Stimulated activated CD4-positive, alpha-beta T cell treated with anti-CD3 and anti-CD28 coated beads, Interleukin-1b, Interleukin-23, amount 100 ng/mL, for 4 hours (primary cell): ENCODE data around the gene PKDREJ.

Experiments used
- DNase-seq, 2 donors: peaks; one replicate each; pipeline ENCODE4 v3.0.0-alpha.2; 2020; ENCODE audit warnings: low read depth in 2 of 2

Gene PKDREJ

GRCh38 chr22:46290121-46290842 is 27.1 kb upstream of the PKDREJ start:
- DNase-seq, result no peak

- DNase-seq, result no peak
Observed at GRCh38 chr22:46289244-46289891, 26.2 kb upstream of the PKDREJ start.

- no peak for DNase-seq
Observed at GRCh38 chr22:46288846-46289243, 25.7 kb upstream of the PKDREJ start.

GRCh38 chr22:46287873-46288751 is 25.0 kb upstream of the PKDREJ start:
- no peak for DNase-seq

GRCh38 chr22:46286941-46287872 is 24.1 kb upstream of the PKDREJ start:
- no peak for DNase-seq

- DNase-seq, result no peak
Observed at GRCh38 chr22:46286006-46286405, 22.9 kb upstream of the PKDREJ start.

- no peak for DNase-seq
Observed at GRCh38 chr22:46281866-46282678, 18.9 kb upstream of the PKDREJ start.

- DNase-seq, result no peak
Observed at GRCh38 chr22:46280999-46281623, 18.0 kb upstream of the PKDREJ start.

GRCh38 chr22:46280063-46280817 is 17.1 kb upstream of the PKDREJ start:
- DNase-seq, result no peak

GRCh38 chr22:46278656-46279645 is 15.8 kb upstream of the PKDREJ start:
- no peak for DNase-seq

- no peak for DNase-seq
Observed at GRCh38 chr22:46276563-46276962, 13.4 kb upstream of the PKDREJ start.

GRCh38 chr22:46275455-46276122 is 12.4 kb upstream of the PKDREJ start:
- DNase-seq, result no peak

GRCh38 chr22:46274381-46274780 is 11.2 kb upstream of the PKDREJ start:
- DNase-seq, result no peak

- DNase-seq, result no peak
Observed at GRCh38 chr22:46273432-46274148, 10.4 kb upstream of the PKDREJ start.

- no peak for DNase-seq
Observed at GRCh38 chr22:46272762-46273431, 9.8 kb upstream of the PKDREJ start.

- no peak for DNase-seq
Observed at GRCh38 chr22:46272196-46272595, 9.1 kb upstream of the PKDREJ start.
